GM04503 (cell line): ENCODE data around the gene MATCAP1.
A peak's percentile ranks its signal among the peaks of the same experiment; 100 is the strongest.

Source experiments
- DNase-seq: peaks from one replicate; pipeline ENCODE4 v3.0.0-alpha.2; 2012; ENCODE audit warnings: low read depth

MATCAP1 gene

DNA sequence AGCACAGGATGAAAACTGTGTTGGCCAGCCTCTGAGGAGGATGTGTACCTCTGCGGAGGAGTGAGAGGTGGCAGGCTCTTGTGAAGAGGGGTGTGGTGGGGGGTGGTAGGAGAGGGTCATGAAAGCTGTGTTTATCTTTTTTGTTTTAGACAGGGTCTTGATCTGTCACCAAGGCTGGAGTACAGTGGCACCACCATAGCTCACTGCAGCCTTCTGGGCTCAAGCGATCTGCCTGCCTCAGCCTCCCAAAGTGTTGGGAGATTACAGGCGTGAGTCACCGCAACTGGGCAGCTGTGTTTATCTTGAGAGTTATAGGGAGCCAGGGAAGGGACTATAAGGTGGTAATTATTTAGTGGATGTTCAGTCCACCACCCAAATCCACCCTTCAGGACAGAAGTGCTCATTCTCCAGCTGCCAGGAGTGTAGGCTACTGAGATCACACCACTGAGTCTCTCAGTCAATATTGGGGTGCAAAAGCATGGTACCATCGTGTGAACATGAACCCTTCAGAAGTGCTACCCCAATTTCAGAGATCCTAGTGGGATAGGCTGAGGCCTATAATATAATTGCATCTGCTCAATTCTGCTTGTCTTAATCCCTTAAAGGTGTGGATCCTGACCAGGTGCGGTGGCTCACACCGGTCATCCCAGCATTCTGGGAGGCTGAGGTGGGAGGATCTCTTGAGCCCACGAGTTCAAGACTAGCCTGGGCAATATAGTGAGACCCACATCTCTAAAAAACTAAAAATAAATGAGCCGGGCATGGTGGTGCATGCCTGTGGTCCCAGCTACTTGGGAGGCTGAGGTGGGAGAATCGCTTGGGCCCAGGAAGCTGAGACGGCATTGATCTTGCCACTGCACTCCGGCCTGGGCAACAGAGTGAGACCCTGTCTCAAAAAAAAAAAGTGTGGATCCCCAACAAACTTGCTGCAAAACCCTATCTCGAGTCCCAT lies 7.0 kb upstream of the MATCAP1 start:
- DNase-seq, result no peak

DNA sequence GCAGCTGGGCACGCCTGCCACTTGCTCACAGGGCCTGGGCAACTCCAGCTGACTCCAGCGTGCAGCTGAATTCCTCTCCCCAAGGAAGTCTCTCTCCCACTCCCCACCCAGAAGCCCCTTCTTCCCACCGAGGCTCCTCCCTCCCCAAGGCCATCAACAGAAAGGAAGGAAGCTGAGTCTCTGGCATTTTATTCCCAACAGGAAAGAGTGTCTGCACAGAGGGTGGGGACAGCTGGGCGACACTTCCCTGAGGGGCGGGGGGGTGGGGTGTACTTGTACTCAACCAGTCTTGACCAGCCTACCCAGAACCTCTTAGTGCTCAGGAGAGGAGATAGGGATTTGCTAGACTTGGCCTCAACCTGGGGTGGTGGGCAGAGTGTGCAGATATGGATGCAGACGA lies 6.3 kb upstream of the MATCAP1 start, which contains the start of gene EXOC3L1:
EXOC3L1 (minus strand) TSS at position 96 of the 400 bp plus-strand sequence. CDS start 460 bp downstream, outside the sequence.
- DNase-seq, result no peak

DNA sequence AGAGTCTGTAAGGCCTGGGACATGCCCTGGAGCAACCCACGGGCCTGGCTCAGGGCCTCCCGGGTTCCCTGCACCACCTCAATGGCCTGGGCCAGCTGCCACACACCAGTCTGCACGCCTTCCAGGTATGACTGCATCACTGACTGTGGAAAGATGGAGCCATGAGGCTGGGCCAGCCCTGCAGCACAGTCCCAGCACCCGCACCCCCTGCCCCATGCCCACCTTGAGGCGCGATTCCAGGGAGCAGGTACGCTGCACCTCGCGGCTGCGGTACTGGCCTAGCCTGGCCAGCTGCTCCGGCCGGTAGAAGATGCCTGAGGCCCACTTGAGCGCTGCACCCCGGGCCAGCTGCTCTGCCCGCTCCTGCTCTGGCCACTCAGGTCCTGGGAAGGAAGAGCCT lies 5.0 kb upstream of the MATCAP1 start:
- DNase-seq, result no peak

DNA sequence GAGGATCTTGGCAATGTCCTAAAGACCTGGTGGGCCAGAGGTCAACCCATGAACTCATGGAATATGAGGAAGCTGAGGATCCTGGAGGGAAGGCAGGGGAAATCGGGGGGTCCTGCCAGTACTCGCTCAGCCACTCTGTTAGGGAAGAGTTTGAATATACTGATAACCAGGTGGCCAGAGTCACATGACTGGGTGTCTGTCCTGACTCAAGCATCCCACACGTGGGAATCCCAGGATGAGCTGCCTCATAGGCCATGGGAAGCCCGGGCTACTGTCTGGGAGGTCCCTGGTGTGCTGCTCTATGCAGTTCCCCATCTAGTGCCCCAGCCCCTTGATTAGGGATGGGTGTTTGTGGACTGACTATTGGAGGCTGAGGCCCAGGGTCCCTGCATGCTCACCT lies 4.6 kb upstream of the MATCAP1 start:
- DNase-seq, result no peak

DNA sequence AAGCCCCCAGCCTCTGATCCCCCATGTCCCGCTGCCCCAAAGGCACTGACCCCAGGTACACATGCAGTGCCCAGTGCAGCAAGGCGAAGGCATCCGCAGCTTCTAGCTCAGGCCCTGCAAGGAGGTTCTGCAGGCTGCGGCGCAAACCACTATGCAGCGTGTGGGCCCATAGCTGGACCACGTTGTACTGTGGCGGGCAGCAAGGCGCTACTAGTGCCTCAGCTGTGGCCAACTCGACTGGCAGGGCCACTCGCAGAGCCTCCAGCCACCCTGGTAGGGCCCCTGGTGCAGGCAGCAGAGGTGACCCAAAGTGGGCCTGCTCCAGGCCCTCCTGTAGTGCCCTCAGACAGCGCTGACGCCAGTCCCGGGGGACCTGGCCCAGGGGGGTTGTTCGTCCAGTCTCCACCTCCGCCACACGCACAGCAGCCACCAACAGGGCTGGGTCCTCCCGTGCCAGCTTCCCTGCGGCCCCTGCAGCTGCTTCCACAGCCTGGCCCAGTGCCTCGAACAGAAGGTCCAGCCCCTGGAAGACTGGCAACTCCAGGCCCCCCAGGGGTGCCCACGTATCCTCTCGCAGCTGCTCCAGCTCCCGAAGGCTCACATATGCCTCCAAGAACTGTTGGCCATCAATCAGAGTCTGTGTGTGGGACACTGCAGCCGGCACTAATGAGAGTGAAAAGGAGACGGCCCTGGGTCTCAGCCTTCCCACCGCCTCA lies 3.6 kb upstream of the MATCAP1 start:
- DNase-seq, result no peak

DNA sequence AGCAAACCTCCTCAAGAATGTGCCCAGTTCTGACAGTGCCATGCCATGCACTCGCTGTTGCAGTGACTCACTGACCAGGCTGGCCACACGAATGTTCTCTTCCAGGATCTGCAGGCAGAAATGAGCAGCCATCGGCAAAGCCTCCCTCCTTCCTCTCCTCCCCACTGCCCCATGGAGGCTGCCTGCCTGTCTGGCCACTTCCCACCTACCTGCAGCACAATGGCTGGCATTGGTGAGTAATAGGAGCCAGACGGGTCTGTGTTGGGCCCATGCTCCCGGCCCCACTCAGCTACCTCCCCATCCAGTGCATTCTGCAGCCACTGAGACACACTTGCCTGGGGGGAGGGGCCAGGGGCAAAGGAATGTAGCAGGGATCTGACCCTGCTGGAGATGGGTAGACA lies 2.8 kb upstream of the MATCAP1 start:
- DNase-seq, result no peak

DNA sequence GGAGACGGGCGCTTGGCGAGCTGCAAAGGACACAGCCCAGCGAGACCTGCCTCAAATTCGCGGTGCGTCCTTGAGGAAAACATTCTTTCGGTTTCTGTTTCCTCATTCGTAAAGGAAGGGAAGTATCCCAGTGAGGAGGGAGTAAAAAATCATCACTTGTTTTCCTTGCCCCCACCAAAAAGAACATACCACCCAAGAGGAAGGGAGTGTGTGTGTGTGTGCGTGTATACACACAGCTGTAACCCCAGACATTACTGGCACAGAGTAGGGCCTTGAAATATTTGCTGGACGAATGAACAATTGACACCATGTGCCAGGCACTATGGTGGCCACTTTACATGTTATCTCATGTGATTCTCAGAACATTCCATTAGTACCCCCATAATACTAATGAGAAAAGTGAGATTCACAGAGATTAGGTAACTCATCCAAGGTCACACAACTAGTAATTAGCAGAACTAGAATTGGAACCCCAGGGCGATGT lies 1.9 kb upstream of the MATCAP1 start:
- no peak for DNase-seq

DNA sequence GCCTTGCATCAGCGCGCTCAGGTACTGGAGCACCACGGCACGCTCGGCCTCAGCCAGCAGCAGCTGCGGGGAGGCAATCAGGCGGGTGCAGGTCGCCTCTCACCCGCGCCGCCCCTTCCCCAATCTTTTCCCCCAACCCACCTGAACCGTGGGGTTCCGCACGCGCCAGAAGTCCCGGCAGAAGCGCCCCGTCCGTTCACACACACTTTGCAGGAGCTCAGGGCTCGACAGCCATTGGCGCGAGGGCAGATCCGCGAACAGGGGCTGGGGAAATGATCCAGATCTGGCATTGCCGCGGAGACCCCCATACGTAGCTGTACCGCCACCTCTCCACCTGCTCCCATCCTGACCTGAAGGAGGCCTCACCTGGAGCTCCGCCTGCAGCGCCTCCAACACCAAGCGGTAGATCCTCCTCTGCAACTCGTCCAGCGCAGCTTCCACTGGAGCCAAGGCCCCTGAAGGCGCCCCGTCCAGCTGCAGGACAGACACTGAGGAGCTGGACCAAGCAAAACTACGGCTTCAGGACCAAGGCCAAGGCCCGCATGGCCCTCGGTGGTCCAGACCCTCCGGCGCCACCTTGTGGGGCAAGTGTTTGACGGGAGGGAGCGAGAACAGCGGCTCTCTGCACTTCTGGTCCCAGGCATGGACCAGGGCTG lies 1.4 kb upstream of the MATCAP1 start:
- peak; percentile 39 for DNase-seq

DNA sequence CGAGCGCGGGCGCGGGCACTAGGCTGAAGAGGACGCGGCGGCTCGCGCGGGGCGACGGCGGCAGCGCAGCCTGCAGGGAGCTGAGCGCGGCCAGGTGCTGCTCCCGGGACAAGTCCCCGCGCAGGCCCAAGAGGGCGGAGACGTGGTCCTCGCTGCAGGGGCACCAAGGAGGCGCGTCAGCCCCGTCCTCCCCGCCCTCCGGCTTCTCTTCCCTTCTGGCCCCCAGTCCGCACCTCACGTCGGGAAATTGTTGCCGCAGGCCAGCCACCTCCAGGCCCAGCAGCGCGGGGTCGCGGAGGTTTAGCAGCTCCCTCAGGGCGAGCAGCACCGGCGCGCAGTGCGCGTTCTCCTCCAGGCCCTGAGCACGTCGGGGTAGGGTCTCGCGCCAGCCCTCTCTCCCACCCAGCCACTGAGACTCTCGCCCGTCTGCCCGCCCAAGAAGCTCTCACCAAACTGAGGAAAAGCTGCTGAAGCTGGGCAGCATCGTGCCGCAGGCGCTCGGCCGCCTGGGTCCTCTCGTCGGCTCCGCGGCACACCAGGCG lies 761 bp upstream of the MATCAP1 start:
- DNase-seq, result no peak

DNA sequence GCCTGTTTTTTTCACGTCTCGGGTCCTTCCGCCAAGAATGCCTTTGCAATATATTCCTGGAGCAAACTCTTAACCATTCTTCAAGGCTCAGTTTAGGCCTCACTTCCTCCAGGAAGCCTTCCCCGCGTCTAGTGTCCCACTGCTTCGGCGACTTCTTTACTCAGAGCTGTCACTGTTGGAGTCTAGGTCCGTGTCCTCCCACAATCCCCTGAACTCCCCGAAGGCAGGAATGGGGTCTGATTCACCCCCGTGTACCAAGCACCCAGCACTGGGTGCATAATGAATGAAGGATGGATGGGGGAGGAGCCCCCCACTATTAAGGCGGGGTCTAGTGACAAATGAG lies 508 bp downstream of the MATCAP1 start:
- DNase-seq, result no peak

DNA sequence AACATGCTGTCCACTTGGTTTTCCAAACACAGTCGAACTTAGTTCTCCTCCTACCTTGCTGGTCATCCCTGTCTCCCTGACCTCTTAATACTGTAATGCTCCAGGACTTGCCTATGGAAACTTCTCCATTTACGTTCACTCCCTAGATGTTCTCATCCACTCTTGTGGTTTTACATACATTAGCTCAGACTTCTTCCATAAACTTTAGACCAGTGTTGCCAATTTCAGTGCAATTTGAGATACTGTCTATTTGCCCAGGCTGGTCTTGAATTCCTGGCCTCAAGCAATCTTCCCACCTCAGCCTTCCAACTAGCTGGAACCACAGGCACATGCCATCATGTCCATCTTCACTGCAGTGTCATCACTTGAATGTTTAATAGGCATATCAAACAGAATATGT lies 1.5 kb downstream of the MATCAP1 start:
- no peak for DNase-seq

DNA sequence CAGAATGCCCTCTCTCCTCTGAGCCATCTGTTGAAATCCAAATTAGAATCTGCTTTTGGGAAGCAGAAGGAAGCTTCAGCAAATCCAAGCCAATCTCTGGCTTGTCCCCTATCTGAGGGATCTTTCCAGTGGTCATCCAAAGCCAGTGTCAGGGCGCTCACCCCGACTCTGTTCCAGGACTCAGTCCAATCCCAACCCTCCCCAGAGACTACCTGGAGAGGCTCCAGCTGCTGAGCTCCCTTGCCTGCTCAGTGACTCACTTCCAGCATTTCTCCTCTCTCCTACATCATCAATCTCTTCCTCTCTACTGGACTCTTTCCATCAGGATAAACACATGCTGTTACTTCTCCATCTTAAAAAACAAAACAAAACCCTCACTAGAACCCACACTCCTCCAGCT lies 2.4 kb downstream of the MATCAP1 start:
- peak; percentile 77 for DNase-seq

DNA sequence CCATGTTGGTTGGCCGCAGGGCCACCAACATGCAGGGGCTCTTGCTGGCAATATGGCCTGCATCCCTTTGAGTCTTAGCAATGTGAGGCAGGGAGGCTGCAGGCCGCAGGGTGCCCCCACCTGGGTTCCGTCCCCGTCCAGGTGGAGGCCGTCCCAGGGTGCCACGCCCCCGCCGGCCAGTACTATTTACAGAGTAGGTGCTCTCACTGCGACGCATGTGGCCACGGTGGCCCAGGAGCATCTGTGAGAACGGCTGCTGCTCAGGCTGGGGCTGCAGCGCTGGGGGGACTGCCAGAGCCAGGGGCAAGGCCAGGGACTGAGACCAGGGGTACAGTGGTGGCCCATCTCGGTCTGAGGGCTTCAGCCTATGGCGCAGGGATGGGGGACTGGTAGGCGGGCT lies 3.6 kb downstream of the MATCAP1 start:
- no peak for DNase-seq

DNA sequence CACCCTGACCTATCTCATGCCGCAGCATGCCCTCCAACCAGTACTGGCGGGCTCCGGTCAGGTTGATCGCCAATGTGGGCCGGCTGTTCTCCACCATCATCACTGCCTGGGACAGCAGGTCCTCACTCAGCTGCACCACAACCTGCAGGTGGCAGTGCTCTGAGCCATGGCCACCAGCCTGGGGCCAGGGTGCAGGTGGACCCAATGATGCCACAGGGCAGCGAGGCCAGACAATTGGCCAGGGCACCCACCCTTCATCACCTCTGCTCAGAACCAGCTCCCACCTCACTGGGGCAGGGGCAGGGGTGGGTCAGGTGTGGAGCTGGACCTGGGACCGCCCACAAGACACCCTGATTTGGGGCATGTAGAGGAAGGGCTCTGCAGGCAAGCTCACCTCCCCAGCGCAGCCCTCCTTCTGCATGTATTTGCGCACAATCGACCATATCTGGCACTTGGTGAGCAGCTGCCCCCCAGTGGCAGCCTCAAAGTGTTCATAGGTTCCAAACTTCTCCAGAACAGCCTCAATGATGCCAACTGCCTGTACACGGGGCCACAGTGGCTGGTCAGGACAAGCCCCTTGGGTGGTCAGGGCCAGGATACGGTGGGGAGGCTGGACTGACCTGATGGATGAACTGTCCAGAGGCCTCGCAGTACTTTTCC lies 4.2 kb downstream of the MATCAP1 start:
- no peak for DNase-seq

DNA sequence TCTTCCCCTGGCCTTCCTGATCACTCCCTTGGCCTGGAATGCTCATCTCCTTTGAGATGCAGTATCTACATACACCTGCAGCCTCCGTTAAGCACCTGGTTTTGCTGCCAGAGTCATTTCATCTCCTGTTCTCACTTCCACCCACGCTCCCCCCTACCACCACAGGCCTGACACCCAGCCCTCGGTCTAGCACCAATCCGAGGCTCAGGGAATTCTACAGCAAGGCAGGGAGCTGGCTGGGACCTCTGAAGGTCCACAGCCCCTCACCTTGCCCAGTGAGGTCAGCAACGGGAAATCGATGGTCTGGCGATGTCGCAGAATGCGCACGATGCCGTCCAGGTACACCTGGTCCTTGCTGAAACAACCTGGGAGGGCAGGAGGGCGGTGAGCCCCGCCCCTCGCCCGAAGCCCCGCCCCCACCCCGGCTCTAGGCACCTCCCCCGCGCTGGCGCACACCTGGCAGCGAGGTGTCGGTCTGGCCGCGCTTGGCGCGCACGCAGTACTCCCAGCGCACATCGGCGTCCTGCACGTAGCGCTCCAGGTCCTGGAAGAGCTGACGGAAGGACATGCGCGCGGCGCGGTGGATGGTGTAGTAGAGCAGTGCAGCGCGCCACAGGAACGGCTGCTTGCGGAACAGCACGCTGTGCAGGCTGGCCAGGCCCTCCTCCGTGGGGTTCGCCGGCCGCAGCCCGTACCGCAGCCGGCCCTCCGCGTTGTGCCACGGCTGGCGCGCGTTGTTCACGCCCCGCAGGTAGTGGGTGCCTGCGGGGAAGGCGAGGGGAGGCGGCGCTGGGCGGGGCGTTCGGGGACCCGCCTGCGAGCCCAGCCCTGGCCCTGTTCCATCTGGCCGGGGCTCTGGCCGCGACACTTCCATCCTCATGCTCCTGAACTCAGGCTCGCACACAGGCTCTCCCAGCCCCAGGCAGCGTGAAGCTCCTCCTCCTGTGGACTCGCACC lies 5.7 kb downstream of the MATCAP1 start:
- no peak for DNase-seq

DNA sequence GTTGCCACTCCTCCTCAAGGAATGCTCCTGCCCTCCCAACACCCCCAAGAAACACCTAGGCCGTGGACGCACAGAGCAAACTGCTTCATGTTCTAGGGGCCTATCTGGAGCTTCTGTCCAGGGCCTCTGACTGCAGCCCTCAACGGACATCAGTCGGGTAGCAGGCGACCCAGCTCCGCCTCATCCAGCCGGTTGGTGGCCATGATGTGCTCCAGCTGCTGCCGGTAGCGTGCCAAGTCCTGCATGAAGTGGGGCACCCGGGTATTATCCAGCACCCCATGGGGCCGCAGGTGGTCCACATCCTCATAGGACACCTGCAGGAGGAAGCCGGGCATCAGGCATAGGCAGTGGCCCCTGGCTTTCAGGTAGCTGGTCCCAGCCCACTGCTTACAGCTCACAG lies 7.1 kb downstream of the MATCAP1 start:
- no peak for DNase-seq

DNA sequence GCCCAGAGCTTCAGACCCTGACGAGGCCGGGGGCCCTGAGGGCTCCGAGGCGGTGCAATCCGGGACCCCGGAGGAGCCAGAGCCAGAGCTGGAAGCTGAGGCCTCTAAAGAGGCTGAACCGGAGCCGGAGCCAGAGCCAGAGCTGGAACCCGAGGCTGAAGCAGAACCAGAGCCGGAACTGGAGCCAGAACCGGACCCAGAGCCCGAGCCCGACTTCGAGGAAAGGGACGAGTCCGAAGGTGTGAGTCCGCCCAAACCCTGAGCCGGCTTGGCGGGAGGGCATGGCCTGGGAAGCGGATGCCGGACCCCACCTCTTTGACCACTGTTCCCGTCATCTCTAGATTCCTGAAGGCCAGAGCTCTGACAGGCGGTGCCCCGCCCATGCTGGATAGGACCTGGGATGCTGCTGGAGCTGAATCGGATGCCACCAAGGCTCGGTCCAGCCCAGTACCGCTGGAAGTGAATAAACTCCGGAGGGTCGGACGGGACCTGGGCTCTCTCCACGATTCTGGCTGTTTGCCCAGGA lies 9.0 kb downstream of the MATCAP1 start:
- DNase-seq, result no peak

DNA sequence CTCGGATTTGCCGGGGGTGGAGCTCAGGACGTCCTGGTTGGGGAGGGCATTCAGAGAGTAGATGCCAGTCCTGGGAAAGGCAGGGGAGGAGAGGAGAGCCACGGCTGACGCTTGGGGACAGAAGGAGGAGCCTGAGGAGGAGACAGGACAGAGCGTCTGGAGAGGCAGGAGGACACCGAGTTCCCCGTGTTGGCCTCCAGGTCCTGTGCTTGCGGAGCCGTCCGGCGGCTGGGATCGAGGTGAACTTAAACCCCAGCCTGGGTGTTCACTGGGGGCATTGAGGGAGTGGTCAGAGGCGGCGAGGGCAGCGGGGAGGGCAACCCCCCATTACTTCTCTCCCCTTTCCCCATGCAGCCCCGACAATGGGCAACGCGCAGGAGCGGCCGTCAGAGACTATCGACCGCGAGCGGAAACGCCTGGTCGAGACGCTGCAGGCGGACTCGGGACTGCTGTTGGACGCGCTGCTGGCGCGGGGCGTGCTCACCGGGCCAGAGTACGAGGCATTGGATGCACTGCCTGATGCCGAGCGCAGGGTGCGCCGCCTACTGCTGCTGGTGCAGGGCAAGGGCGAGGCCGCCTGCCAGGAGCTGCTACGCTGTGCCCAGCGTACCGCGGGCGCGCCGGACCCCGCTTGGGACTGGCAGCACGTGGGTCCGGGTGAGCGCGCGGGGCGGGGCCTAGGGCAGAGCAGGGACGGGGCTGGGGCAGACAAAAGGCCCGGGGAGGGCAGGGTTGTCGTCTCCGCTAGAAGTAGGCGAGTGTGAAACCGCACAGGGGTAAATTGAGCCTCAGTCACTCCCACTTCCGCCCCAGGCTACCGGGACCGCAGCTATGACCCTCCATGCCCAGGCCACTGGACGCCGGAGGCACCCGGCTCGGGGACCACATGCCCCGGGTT lies 9.7 kb downstream of the MATCAP1 start:
- DNase-seq, result peak; percentile 37

DNA sequence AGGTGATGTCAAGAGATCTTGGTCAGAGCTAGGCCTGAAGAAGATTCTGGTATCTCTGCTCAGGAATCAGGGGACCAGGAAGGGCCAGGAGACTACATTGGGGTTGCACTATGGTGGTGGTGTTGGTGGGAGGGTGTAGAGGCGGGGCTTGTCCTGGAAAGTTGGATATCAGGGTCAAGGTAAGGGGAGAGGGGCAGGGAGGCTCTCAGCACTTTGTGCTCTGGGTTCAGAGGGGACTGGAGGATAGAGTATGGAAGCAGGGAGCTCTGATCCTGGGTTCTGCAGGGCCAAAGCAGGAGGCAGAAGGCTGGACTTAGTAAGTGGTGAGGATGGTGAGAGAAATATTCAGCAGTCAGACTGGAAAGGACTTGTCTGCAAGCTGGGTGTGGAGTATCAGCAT lies 10.4 kb downstream of the MATCAP1 start:
- no peak for DNase-seq
